NB4 (cell line): ENCODE measurements around the gene CDHR3.

ENCODE experiments used
- DNase-seq: peaks from one replicate; pipeline ENCODE4 v3.0.0; 2010; ENCODE audit warnings: low read depth
- H3K4me3 ChIP-seq: one replicate; pipeline ENCODE4 v1.5.1; 2011; ENCODE audit warnings: mild to moderate bottlenecking, low read depth, low read length, moderate library complexity
- MYC ChIP-seq: IDR thresholded peaks from 2 replicates; pipeline ENCODE4 v1.6.1; 2011; ENCODE audit warnings: low read depth, low read length
- POLR2A ChIP-seq: IDR thresholded peaks from 2 replicates; pipeline ENCODE4 v1.6.1; 2011; ENCODE audit warnings: mild to moderate bottlenecking; ENCODE audit not compliant: insufficient read length; ENCODE audit errors: extremely low read depth
- TF ChIP-seq, protein P1 (sequence below): IDR thresholded peaks from one replicate; pipeline ENCODE4 v1.5.1; 2012; ENCODE audit warnings: low read depth, low read length
- TF ChIP-seq, protein P2 (sequence below): IDR thresholded peaks from 2 replicates; pipeline ENCODE4 v1.6.1; 2011; ENCODE audit warnings: low read depth, low read length

The CDHR3 gene

DNA sequence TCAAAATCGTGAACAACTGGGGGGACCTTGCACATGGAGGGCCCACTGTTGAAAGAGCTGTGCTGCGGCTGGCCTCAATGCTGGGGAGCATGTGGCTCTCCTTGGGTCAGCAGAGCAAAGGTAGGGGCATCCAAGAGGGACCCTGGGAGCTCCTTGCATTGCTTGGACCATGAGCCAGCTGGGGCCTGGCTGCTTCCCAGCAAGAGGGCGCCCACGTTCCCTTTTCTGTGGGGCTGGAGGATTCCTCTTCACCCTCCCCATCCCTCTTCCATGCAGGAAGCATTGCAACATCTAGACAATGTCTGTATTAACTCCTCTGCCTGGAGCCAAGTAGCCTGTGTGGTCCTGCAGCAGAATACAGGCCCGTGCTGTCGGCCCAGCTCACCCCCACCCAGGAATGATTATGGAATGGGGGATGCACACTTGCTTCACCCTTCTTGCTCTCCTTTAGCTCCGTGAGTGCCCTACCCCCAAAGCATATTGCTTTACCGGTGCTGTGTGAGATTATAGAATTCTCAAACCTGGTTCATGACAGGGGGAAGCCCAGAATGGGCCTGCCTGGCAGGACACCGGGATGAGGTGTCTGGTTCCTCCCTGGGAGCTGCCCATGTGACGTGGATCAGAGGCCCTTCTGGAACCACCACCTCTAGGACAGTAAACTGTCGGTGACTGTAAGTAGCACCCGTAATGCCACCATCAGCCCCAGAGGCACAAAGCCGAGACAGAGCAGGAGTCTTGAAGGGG is 87.1 kb downstream of the CDHR3 start:
- no peak for TF ChIP-seq POLR2A
- TF ChIP-seq, protein P1, sequence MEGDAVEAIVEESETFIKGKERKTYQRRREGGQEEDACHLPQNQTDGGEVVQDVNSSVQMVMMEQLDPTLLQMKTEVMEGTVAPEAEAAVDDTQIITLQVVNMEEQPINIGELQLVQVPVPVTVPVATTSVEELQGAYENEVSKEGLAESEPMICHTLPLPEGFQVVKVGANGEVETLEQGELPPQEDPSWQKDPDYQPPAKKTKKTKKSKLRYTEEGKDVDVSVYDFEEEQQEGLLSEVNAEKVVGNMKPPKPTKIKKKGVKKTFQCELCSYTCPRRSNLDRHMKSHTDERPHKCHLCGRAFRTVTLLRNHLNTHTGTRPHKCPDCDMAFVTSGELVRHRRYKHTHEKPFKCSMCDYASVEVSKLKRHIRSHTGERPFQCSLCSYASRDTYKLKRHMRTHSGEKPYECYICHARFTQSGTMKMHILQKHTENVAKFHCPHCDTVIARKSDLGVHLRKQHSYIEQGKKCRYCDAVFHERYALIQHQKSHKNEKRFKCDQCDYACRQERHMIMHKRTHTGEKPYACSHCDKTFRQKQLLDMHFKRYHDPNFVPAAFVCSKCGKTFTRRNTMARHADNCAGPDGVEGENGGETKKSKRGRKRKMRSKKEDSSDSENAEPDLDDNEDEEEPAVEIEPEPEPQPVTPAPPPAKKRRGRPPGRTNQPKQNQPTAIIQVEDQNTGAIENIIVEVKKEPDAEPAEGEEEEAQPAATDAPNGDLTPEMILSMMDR, result peak; percentile 22
- no peak overlapping the region for H3K4me3 ChIP-seq
- peak; percentile 54 for DNase-seq

DNA sequence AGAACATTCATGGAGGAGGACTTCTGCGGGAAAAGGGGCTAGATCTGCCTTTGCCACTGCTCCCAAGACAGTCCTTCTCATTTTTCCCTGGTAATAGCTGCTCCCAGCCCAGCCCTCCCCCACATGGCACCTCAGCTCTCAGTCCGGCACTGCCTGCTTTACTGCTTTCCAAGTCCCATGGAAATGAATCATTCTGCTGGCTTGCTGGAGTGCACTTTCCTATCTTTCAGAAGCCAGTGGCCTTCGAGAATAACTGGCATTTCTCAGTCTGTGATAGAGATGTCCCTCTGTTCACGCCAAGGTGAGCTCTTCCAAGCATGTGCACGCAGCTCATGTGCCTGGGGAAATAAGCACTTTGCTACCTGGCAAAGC is 87.7 kb downstream of the CDHR3 start:
- TF ChIP-seq, protein P1, result no peak
- TF ChIP-seq, protein P2, sequence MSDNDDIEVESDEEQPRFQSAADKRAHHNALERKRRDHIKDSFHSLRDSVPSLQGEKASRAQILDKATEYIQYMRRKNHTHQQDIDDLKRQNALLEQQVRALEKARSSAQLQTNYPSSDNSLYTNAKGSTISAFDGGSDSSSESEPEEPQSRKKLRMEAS, result no peak
- no peak for TF ChIP-seq POLR2A
- no peak for TF ChIP-seq MYC
- no peak overlapping the region for H3K4me3 ChIP-seq
- DNase-seq, result no peak

DNA sequence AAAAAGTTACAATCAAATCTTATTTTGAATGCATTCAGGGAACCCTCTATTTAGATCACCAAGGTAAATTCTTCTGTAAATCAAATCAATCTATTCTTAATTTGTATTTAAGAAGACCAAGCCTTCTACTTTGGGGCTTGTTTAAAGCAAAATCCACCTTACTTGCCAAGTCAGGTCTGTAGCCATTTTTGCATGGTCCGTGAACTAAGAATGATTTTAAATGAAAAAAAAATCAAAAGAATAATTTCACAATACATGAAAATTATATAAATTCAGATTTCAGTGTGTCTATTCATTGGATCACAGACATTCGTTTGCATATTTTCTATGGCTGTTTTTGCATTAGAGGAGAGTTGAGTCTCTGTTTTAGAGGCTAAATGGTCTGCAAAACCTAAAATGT is 89.6 kb downstream of the CDHR3 start:
- DNase-seq, result no peak
- no peak for TF ChIP-seq POLR2A
- TF ChIP-seq, protein P1, result no peak
- TF ChIP-seq, protein P2, result no peak
- no peak overlapping the region for H3K4me3 ChIP-seq

DNA sequence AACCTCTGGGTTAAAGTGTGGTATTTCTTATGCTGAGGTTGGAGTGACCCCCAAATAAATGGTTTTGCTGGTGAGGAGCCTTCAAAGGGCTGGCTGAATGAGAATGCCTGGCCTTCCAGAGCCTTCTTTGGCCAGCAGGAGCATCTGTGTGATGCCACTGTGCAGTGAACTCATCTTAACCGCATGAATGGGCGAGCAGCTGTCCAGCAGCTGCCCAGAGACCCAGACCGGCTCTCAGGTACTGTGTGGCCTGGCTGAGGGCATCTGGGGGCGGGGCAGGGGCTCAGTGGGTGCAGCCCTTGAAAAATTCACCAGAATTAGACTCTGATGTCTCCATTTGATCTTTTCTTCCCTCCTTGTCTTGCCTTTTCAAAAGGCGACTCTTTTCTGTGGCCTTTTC is 90.0 kb downstream of the CDHR3 start:
- TF ChIP-seq MYC (no peak), POLR2A (no peak)
- TF ChIP-seq, protein P1, result no peak
- TF ChIP-seq, protein P2, result no peak
- H3K4me3 ChIP-seq, result no peak overlapping the region
- DNase-seq, result no peak

DNA sequence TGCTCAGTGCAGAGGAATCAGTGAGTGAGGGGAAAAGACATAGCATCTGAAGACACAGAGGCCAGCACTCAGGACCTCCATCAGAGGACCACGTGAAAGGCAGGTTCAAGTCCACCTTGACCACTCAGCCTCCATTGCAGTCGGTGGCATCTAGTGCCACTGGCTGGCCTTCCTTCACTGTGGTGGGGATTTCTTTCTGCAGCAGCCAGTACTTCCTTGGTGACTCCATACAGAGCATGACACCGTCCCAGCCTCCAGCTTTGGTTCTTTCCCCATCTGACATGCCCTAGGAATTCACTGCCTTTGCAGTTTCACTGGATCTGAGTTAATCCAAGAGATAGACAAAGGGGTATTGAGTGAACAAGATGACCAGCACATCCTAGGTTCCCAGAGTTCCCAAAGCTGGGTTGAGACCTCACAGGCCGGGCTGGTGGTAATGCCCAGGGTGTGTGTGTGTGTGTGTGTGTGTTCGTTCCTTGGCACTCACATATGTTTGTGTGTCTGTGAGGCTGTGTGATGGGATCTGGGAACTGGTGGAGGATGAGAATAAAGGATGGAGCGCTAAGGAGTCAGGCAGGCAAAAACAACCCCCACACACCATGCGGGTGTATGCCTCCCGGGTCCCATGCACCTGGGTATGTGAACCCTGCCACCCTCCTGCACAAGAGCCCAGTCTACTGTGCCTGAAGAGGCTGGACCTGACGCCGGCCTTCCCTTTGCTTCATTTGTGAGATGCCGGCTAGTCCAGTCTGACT is 91.3 kb downstream of the CDHR3 start:
- no peak overlapping the region for H3K4me3 ChIP-seq
- no peak for DNase-seq
- TF ChIP-seq, protein P2, result no peak
- TF ChIP-seq MYC (no peak), POLR2A (no peak)
- TF ChIP-seq, protein P1, result no peak
